Stimulated activated naive CD8-positive, alpha-beta T cell treated with anti-CD3 and anti-CD28 coated beads, Interleukin-15, Interleukin-2, amounts not matched to agents 100 ng/mL and 50 ng/mL, for 24 hours (primary cell): ENCODE data around the gene AP2M1.

Experiments used
- H3K27ac Mint-ChIP-seq: one replicate; pipeline ENCODE4 v1.8.0; 2021; ENCODE audit warnings: mild to moderate bottlenecking, mixed read lengths
- H3K27me3 Mint-ChIP-seq: one replicate; pipeline ENCODE4 v1.8.0; 2021; ENCODE audit warnings: mixed read lengths
- H3K36me3 Mint-ChIP-seq: one replicate; pipeline ENCODE4 v1.8.0; 2021; ENCODE audit warnings: low read depth, mixed read lengths
- H3K4me1 Mint-ChIP-seq: one replicate; pipeline ENCODE4 v1.8.0; 2021; ENCODE audit warnings: low read depth, mixed read lengths
- H3K4me3 Mint-ChIP-seq: one replicate; pipeline ENCODE4 v1.8.0; 2021; ENCODE audit warnings: mild to moderate bottlenecking, mixed read lengths
- H3K9me3 Mint-ChIP-seq: one replicate; pipeline ENCODE4 v1.8.0; 2021; ENCODE audit warnings: mixed read lengths

AP2M1 gene

GRCh38 chr3:184209146-184209923 is 34.7 kb downstream of the AP2M1 start:
- H3K36me3 Mint-ChIP-seq = no peaks in the 10 kb centered on the region
- no peaks in the 10 kb centered on the region for H3K4me1 Mint-ChIP-seq
- peaks cover 17% of the 10 kb centered on the region for H3K27me3 Mint-ChIP-seq
- H3K27ac Mint-ChIP-seq = no peak overlapping the region
- H3K9me3 Mint-ChIP-seq = no peaks in the 10 kb centered on the region
- H3K4me3 Mint-ChIP-seq = no peak overlapping the region

- H3K36me3 Mint-ChIP-seq = no peaks in the 10 kb centered on the region
- H3K4me1 Mint-ChIP-seq = no peaks in the 10 kb centered on the region
- H3K9me3 Mint-ChIP-seq = no peaks in the 10 kb centered on the region
Observed at GRCh38 chr3:184211297-184211696, 36.6 kb downstream of the AP2M1 start.

GRCh38 chr3:184211718-184212117 is 37.1 kb downstream of the AP2M1 start:
- no peaks in the 10 kb centered on the region for H3K9me3 Mint-ChIP-seq
- H3K4me1 Mint-ChIP-seq = no peaks in the 10 kb centered on the region
- no peaks in the 10 kb centered on the region for H3K36me3 Mint-ChIP-seq
- H3K27ac Mint-ChIP-seq = no peak overlapping the region
- peaks cover 14% of the 10 kb centered on the region for H3K27me3 Mint-ChIP-seq
- no peak overlapping the region for H3K4me3 Mint-ChIP-seq

More at GRCh38 chr3:184211297-184211696, 36.6 kb downstream of the AP2M1 start:
- Mint-ChIP-seq H3K27ac (no peak overlapping the region), H3K4me3 (no peak overlapping the region), H3K27me3 (peaks cover 18% of the 10 kb centered on the region)

- peaks cover 21% of the 10 kb centered on the region for H3K27me3 Mint-ChIP-seq
- H3K4me3 Mint-ChIP-seq = no peak overlapping the region
- H3K9me3 Mint-ChIP-seq = no peaks in the 10 kb centered on the region
- no peak overlapping the region for H3K27ac Mint-ChIP-seq
- no peaks in the 10 kb centered on the region for H3K4me1 Mint-ChIP-seq
- H3K36me3 Mint-ChIP-seq = no peaks in the 10 kb centered on the region
Observed at GRCh38 chr3:184218814-184219213, 44.2 kb downstream of the AP2M1 start.

GRCh38 chr3:184222521-184222920 is 47.9 kb downstream of the AP2M1 start:
- no peaks in the 10 kb centered on the region for H3K36me3 Mint-ChIP-seq
- no peak overlapping the region for H3K4me3 Mint-ChIP-seq
- no peaks in the 10 kb centered on the region for H3K4me1 Mint-ChIP-seq
- H3K9me3 Mint-ChIP-seq = no peaks in the 10 kb centered on the region
- peaks cover 34% of the 10 kb centered on the region for H3K27me3 Mint-ChIP-seq
- H3K27ac Mint-ChIP-seq = no peak overlapping the region

- Mint-ChIP-seq H3K36me3 (no peaks in the 10 kb centered on the region), H3K9me3 (no peaks in the 10 kb centered on the region), H3K4me3 (no peak overlapping the region), H3K4me1 (no peaks in the 10 kb centered on the region), H3K27ac (no peak overlapping the region), H3K27me3 (peaks cover 44% of the 10 kb centered on the region)
Observed at GRCh38 chr3:184223946-184224345, 49.3 kb downstream of the AP2M1 start.

GRCh38 chr3:184227481-184227935 is 52.9 kb downstream of the AP2M1 start:
- peaks cover 10% of the 10 kb centered on the region for H3K4me1 Mint-ChIP-seq
- H3K36me3 Mint-ChIP-seq = no peaks in the 10 kb centered on the region
- no peak overlapping the region for H3K4me3 Mint-ChIP-seq
- peaks cover 60% of the 10 kb centered on the region for H3K27me3 Mint-ChIP-seq
- no peak overlapping the region for H3K27ac Mint-ChIP-seq
- H3K9me3 Mint-ChIP-seq = no peaks in the 10 kb centered on the region

- no peak overlapping the region for H3K27ac Mint-ChIP-seq
- H3K36me3 Mint-ChIP-seq = no peaks in the 10 kb centered on the region
- peaks cover 10% of the 10 kb centered on the region for H3K4me1 Mint-ChIP-seq
- H3K27me3 Mint-ChIP-seq = peaks cover 59% of the 10 kb centered on the region
- H3K4me3 Mint-ChIP-seq = peak overlapping the region; percentile 10
- no peaks in the 10 kb centered on the region for H3K9me3 Mint-ChIP-seq
Observed at GRCh38 chr3:184228376-184229137, 53.9 kb downstream of the AP2M1 start.

- H3K4me1 Mint-ChIP-seq = peaks cover 10% of the 10 kb centered on the region
- H3K27me3 Mint-ChIP-seq = peaks cover 52% of the 10 kb centered on the region
- H3K4me3 Mint-ChIP-seq = peak within 1 kb of the TSS; percentile 52
- no peaks in the 10 kb centered on the region for H3K9me3 Mint-ChIP-seq
- no peak within 1 kb of the TSS for H3K27ac Mint-ChIP-seq
- H3K36me3 Mint-ChIP-seq = no peaks in the 10 kb centered on the region
Observed at GRCh38 chr3:184229394-184230080, 54.9 kb downstream of the AP2M1 start, which contains the start of gene VWA5B2. TSS of gene VWA5B2 (plus strand) at chr3:184229585. CDS start at chr3:184230529, 944 bp downstream.

GRCh38 chr3:184230081-184230602 is 55.5 kb downstream of the AP2M1 start:
- peaks cover 10% of the 10 kb centered on the region for H3K4me1 Mint-ChIP-seq
- no peak overlapping the region for H3K27ac Mint-ChIP-seq
- H3K27me3 Mint-ChIP-seq = peaks cover 50% of the 10 kb centered on the region

GRCh38 chr3:184230603-184231528 is 56.2 kb downstream of the AP2M1 start:
- Mint-ChIP-seq H3K9me3 (no peaks in the 10 kb centered on the region), H3K4me1 (peaks cover 10% of the 10 kb centered on the region), H3K27ac (no peak overlapping the region), H3K4me3 (peak overlapping the region; percentile 34), H3K27me3 (peaks cover 46% of the 10 kb centered on the region), H3K36me3 (no peaks in the 10 kb centered on the region)

More at GRCh38 chr3:184230081-184230602, 55.5 kb downstream of the AP2M1 start:
- no peaks in the 10 kb centered on the region for H3K36me3 Mint-ChIP-seq
- H3K9me3 Mint-ChIP-seq = no peaks in the 10 kb centered on the region
- no peak overlapping the region for H3K4me3 Mint-ChIP-seq

- Mint-ChIP-seq H3K27me3 (peaks cover 40% of the 10 kb centered on the region), H3K4me1 (peaks cover 10% of the 10 kb centered on the region), H3K9me3 (no peaks in the 10 kb centered on the region), H3K27ac (no peak overlapping the region), H3K36me3 (no peaks in the 10 kb centered on the region), H3K4me3 (peak overlapping the region; percentile 34)
Observed at GRCh38 chr3:184231671-184232070, 57.0 kb downstream of the AP2M1 start.

GRCh38 chr3:184233127-184233843 is 58.6 kb downstream of the AP2M1 start:
- H3K9me3 Mint-ChIP-seq = no peaks in the 10 kb centered on the region
- H3K36me3 Mint-ChIP-seq = no peaks in the 10 kb centered on the region
- H3K27me3 Mint-ChIP-seq = peaks cover 29% of the 10 kb centered on the region
- H3K27ac Mint-ChIP-seq = no peak overlapping the region
- no peak overlapping the region for H3K4me3 Mint-ChIP-seq
- H3K4me1 Mint-ChIP-seq = peaks cover 10% of the 10 kb centered on the region
